Progenitor cell of endocrine pancreas (in vitro differentiated cells): ENCODE results near the gene RPL19. TPM values are rescaled to one million over a fixed set of nuclear protein-coding genes. Genes with fewer than 3 reads are reported as not detected.

Source experiments
- DNase-seq: peaks from one replicate; pipeline ENCODE4 v3.0.0; 2021; ENCODE audit warnings: low spot score; ENCODE audit not compliant: unreplicated experiment
- H3K27ac Mint-ChIP-seq: 2 replicates; pipeline ENCODE4 v1.8.0; 2021; ENCODE audit warnings: mild to moderate bottlenecking, moderate library complexity, mixed read lengths
- H3K27me3 Mint-ChIP-seq: 2 replicates; pipeline ENCODE4 v1.8.0; 2021; ENCODE audit warnings: mixed read lengths
- H3K36me3 Mint-ChIP-seq: 2 replicates; pipeline ENCODE4 v1.8.0; 2022; ENCODE audit warnings: mixed read lengths; ENCODE audit not compliant: insufficient read depth
- H3K4me1 Mint-ChIP-seq: 2 replicates; pipeline ENCODE4 v1.8.0; 2021; ENCODE audit warnings: low read depth, mixed read lengths
- H3K4me3 Mint-ChIP-seq: 2 replicates; pipeline ENCODE4 v1.8.0; 2021; ENCODE audit warnings: low read depth, mild to moderate bottlenecking, moderate library complexity, mixed read lengths
- H3K9me3 Mint-ChIP-seq: 2 replicates; pipeline ENCODE4 v1.8.0; 2021; ENCODE audit warnings: low read depth, mixed read lengths
- CTCF ChIP-seq: fragments of 200-600 bp; sonication (generic); IDR thresholded peaks from one replicate; pipeline ENCODE4 v1.5.0; 2021; ENCODE audit warnings: antibody characterized with exemption, mild to moderate bottlenecking; ENCODE audit not compliant: unreplicated experiment
- total RNA-seq: library from RNA; stranded (reverse); gene quantifications from 2 replicates; pipeline ENCODE4 v1.2.1, GENCODE V29; 2021

The RPL19 gene
- total RNA-seq, 1 donor from 2014 or later, result 1,229 TPM

- H3K9me3 Mint-ChIP-seq, result no peaks in the 10 kb centered on the region
- TF ChIP-seq CTCF, result no peak
- peaks cover 85% of the 10 kb centered on the region for H3K27me3 Mint-ChIP-seq
- H3K4me1 Mint-ChIP-seq, result peaks cover 2% of the 10 kb centered on the region
- no peak overlapping the region for H3K4me3 Mint-ChIP-seq
- no peak for DNase-seq
- no peaks in the 10 kb centered on the region for H3K36me3 Mint-ChIP-seq
- H3K27ac Mint-ChIP-seq, result no peak overlapping the region
Measured at GRCh38 chr17:39212841-39213480, 12.9 kb downstream of the RPL19 start.

GRCh38 chr17:39213852-39214251 is 13.8 kb downstream of the RPL19 start:
- H3K36me3 Mint-ChIP-seq, result no peaks in the 10 kb centered on the region
- no peak for DNase-seq
- no peaks in the 10 kb centered on the region for H3K9me3 Mint-ChIP-seq
- no peak overlapping the region for H3K4me3 Mint-ChIP-seq
- H3K27ac Mint-ChIP-seq, result no peak overlapping the region
- peaks cover 2% of the 10 kb centered on the region for H3K4me1 Mint-ChIP-seq
- no peak for TF ChIP-seq CTCF
- peaks cover 85% of the 10 kb centered on the region for H3K27me3 Mint-ChIP-seq

GRCh38 chr17:39217734-39218369 is 17.8 kb downstream of the RPL19 start:
- Mint-ChIP-seq H3K36me3 (no peaks in the 10 kb centered on the region), H3K27ac (no peak overlapping the region)

GRCh38 chr17:39218906-39219305 is 18.8 kb downstream of the RPL19 start:
- DNase-seq, result no peak
- Mint-ChIP-seq H3K27me3 (peaks cover 82% of the 10 kb centered on the region), H3K4me3 (no peak overlapping the region), H3K4me1 (peaks cover under 1% of the 10 kb centered on the region), H3K36me3 (no peaks in the 10 kb centered on the region), H3K9me3 (no peaks in the 10 kb centered on the region), H3K27ac (no peak overlapping the region)
- no peak for TF ChIP-seq CTCF

More at GRCh38 chr17:39217734-39218369, 17.8 kb downstream of the RPL19 start:
- Mint-ChIP-seq H3K9me3 (no peaks in the 10 kb centered on the region), H3K4me1 (no peaks in the 10 kb centered on the region), H3K27me3 (peaks cover 80% of the 10 kb centered on the region), H3K4me3 (no peak overlapping the region)
- TF ChIP-seq CTCF, result no peak
- no peak for DNase-seq

GRCh38 chr17:39219647-39220154 is 19.6 kb downstream of the RPL19 start:
- no peak for TF ChIP-seq CTCF
- no peaks in the 10 kb centered on the region for H3K9me3 Mint-ChIP-seq
- no peak for DNase-seq
- H3K4me3 Mint-ChIP-seq, result no peak overlapping the region
- no peak overlapping the region for H3K27ac Mint-ChIP-seq
- no peaks in the 10 kb centered on the region for H3K36me3 Mint-ChIP-seq
- H3K4me1 Mint-ChIP-seq, result peaks cover 4% of the 10 kb centered on the region
- H3K27me3 Mint-ChIP-seq, result peaks cover 82% of the 10 kb centered on the region
